A549 treated with ZK216348 at 1 μM for 4 hours (cell line): ENCODE measurements around the gene CALN1. TPM values are rescaled to one million over a fixed set of nuclear protein-coding genes. Genes with fewer than 3 reads are reported as not detected.

Experiments used
- total RNA-seq: library from RNA; stranded (reverse); fragments of 200-300 nt; extraction: Qiagen RNA extraction; gene quantifications from 5 replicates; pipeline ENCODE4 v1.2.3, GENCODE V29; 2022; ENCODE audit warnings: low read depth

CALN1 gene
- total RNA-seq = not detected in 5 replicates

DNA sequence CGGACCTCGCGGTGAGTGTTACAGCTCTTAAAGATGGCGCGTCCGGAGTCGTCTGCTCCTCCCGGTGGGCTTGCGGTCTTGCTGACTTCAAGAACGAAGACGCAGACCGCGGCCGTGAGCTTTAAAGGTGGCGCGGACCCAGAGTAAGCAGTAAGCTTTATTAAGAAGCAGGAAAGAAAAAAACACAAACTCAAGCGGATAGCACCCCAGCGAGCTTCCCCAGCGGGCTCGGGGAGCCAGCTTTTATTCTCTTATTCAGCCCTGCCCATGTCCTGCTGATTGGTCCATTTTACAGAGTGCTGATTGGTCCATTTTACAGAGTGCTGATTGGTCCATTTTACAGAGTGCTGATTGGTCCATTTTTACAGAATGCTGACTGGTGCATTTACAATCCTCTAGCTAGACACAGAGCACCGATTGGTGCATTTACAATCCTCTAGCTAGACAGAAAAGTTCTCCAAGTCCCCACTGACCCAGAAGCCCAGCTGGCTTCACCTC lies at the start of gene CALN1:
Gene CALN1 (minus strand): TSS at position 218 of the 498 bp plus-strand sequence.

